ENCODE results near the gene REM2.
"Not testable (repeated sequence)": the region's sequence is repeated elsewhere in the genome, so short reads cannot be mapped to it uniquely, and the experiment has no call there.

Gene REM2

GRCh38 chr14:22898302-22899090 lies 15.5 kb downstream of the REM2 start:
- no peak for DNase-seq

- DNase-seq = peak; percentile 53
Observed at GRCh38 chr14:22900081-22900799, 17.2 kb downstream of the REM2 start.

- no peak for DNase-seq
Observed at GRCh38 chr14:22901799-22902198, 18.8 kb downstream of the REM2 start.

GRCh38 chr14:22903742-22904087 lies 20.7 kb downstream of the REM2 start:
- DNase-seq = no peak

- DNase-seq = no peak
Observed at GRCh38 chr14:22905627-22906026, 22.6 kb downstream of the REM2 start.

DNA sequence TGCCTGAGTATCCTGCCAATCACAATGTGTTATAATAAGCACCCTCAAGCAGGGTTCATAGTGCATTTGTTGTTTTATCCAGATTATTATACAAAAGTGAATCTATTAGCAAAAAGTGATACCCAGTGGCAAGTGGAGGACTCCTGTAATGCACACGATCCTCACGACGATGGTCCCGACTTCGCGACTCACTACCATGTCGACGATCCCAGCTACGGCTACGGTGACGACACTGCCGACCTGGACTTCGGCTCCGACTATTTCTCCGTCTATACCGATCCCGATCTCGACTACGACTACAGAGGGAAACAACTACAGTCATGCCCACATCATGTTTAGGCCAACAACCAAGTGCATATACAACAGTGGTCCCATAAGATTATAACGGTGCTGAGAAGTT lies 23.1 kb downstream of the REM2 start:
- no peak for DNase-seq

DNA sequence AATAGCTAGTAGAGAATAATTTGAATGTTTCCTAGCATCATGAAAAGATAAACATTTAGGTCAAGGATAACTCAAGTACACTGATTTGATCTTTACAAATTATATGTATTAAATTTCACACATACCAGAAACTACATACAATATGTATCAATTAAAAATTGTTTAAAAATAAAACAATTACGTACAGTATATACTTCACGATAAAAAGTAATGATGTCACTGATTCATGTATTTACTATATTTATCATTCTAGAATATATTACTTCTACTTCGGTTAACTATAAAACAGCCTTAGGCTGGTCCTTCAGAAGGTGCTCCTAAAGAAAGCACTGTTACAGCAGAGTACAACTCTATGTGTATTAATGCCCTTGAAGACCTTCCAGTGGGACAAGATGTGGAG lies 24.4 kb downstream of the REM2 start:
- no peak for DNase-seq

- no peak for DNase-seq
Observed at GRCh38 chr14:22908601-22909000, 25.6 kb downstream of the REM2 start.

DNA sequence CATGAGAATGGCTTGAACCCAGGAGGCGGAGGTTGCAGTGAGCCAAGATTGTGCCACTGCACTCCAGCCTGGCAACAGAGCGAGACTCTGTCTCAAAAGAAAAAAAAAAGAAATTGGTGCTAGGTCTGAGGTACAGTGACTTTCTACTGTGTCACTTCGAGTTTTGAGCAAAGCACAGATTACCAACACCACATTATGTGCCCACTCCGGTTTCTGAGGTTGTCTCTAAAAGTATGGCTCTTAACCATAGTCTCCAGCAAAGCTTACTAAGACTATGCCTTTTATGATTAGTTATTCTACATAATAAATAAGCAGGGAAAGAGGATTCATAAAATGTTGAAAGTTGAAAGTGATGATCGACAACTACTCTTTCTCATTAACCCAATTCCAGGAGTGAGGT lies 27.9 kb downstream of the REM2 start:
- DNase-seq = no peak

DNA sequence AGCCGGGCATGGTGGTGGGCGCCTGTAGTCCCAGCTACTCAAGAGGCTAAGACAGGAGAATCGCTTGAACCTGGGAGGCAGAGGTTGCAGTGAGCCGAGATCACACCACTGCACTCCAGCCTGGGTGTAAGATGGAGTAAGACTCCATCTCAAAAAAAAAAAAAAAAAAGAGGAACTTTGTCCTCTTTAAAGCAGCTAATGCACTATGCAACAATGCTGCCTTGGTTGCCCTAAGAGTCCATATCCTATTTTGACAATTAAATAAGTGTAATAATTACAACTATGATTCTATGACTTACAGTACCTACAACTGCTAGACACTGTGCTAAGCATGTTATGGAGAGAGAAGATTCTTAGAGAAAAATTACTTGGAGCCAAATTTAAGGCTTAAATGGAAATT lies 31.8 kb downstream of the REM2 start:
- not testable (repeated sequence) for DNase-seq

DNA sequence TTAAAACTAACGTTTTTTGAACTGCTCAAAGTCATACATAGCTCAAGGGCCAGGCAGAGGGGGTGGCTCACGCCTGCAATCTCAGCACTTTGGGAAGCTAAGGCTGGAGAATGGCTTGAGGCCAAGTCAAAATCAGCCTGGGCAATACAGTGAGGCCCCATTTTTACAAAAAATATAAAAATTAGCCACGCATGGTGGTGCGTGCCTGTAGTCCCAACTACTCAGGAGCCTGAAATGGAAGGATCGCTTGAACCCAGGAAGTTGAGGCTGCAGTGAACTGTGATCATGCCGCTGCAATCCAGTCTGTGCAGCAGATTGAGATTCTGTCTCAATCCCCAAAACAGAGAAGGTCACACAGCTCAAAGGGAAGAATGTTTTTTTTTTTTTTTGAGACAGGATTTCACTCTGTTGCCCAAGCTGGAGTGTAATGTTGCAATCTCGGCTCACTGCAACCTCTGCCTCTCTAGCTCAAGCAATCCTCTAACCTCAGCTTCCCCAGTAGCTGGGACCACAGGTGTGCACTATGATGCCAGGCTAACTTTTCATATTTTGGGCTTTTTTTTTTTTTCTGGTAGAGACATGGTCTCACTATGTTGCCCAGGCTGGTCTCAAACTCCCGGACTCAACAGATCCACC lies 33.0 kb downstream of the REM2 start:
- DNase-seq = no peak

GRCh38 chr14:22918804-22919600 lies 36.0 kb downstream of the REM2 start, which contains the start of gene RBM23:
Gene RBM23, minus strand, starts transcription at chr14:22919149.
- peak; percentile 100 for DNase-seq

DNA sequence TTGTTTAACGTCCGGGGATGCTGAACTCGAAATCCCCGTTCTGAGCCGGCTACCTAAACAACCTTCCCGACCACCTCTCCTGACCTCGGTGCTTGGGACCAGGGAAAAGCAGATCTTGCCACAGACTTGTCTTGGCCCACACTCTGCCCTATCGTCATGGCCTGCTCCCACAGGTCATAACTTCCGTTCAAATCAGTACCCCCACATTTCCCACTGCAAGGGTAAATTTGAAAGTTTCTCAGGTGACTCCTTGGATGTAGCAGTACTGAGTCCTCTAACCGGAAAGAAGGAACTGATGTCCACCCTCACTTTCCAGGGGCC lies 36.5 kb downstream of the REM2 start:
- DNase-seq = no peak

DNA sequence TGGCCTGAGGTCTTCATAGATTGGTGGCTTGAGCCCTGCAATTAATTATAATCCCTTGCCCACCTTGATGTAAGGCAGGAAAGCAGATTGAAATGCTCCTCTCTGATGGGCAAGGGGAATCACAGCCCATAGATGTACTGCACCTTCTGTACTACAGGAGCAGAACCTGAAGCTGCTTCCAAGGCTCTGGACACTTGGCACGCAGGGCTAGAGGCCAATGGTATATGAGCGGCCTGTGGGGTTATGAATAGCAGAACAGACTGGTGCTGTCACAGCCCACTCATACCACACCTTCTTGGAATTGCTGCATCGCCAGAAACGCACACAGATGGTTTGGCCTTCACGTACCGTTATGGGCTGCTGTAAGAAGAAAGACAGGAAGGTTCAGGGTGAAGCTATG lies 37.7 kb downstream of the REM2 start:
- DNase-seq = no peak

- no peak for DNase-seq
Observed at GRCh38 chr14:22922294-22922693, 39.3 kb downstream of the REM2 start.

DNA sequence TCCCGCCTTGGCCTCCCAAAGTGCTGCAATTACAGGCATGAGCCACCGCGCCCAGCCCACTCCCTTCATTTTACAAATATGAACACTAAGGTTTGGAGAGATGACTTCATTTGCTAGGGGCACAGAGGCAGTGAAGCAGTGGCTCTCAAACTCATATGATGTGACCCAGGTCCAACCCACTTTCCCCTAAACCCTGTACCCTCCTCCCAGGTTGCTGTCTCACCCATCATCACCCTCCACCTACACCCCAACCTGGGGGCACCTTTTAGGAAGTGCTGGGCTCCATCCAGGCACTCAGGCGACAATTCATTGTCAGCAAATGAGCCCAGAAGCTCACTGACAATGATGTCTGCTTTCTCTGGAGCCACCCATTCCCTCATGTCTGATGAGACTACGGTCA lies 40.7 kb downstream of the REM2 start:
- DNase-seq = no peak

DNA sequence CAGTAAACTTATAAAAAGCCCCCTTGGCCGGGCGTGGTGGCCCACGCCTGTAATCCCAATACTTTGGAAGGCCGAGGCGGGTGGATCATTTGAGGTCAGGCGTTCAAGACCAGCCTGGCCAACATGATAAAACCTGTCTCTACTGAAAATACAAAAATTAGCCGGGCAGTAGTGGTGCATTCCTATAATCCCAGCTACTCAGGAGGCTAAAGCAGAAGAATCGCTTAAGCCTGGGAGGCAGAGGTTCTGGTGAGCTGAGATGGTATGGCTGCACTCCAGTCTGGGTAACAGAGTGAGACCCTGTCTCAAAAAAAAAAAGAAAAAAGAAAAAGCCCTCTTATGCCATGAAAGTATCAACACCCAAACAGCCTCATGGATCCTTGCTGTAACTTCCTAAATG lies 42.5 kb downstream of the REM2 start:
- DNase-seq = no peak

GRCh38 chr14:22926316-22926715 lies 43.3 kb downstream of the REM2 start:
- DNase-seq = no peak

- DNase-seq = no peak
Observed at GRCh38 chr14:22928237-22929103, 45.4 kb downstream of the REM2 start.

- peak; percentile 98 for DNase-seq
Observed at GRCh38 chr14:22929104-22929960, 46.3 kb downstream of the REM2 start, which contains the start of gene PRMT5. Gene PRMT5, minus strand, starts transcription at chr14:22929376. Its CDS starts 15 bp downstream, at chr14:22929361.

- DNase-seq = no peak
Observed at GRCh38 chr14:22929961-22930364, 46.9 kb downstream of the REM2 start.

All from effector CD4-positive, alpha-beta T cell (primary cell).